Smooth muscle cell (in vitro differentiated cells): ENCODE measurements around the gene DCUN1D1. TPM values are rescaled to one million over a fixed set of nuclear protein-coding genes. Genes with fewer than 3 reads are reported as not detected.

Experiments used
- DNase-seq: peaks from one replicate; lab custom pipeline; 2025; ENCODE audit not compliant: unreplicated experiment; lab: John Stamatoyannopoulos, UW
- H2AFZ ChIP-seq: fragments of 200-600 bp; sonication (generic); 2 replicates; pipeline ENCODE4 v1.6.0; 2016; ENCODE audit warnings: antibody characterized with exemption, low read depth, mild to moderate bottlenecking
- H3F3A ChIP-seq: fragments of 200-600 bp; sonication (generic); 2 replicates; pipeline ENCODE4 v1.6.0; 2017; ENCODE audit warnings: antibody characterized with exemption, low read depth
- H3K27ac ChIP-seq: fragments of 200-600 bp; sonication (generic); 2 replicates; pipeline ENCODE4 v1.5.1; 2016; ENCODE audit warnings: low read depth, mild to moderate bottlenecking
- H3K27me3 ChIP-seq: fragments of 200-600 bp; sonication (generic); 2 replicates; pipeline ENCODE4 v1.6.1; 2016; ENCODE audit warnings: low read depth, mild to moderate bottlenecking
- H3K36me3 ChIP-seq: fragments of 200-600 bp; sonication (generic); 2 replicates; pipeline ENCODE4 v1.5.1; 2016; ENCODE audit warnings: low read depth
- H3K4me1 ChIP-seq: fragments of 200-600 bp; sonication (generic); 2 replicates; pipeline ENCODE4 v1.5.1; 2016; ENCODE audit warnings: low read depth
- H3K4me2 ChIP-seq: fragments of 200-600 bp; sonication (generic); 2 replicates; pipeline ENCODE4 v1.6.0; 2016; ENCODE audit warnings: mild to moderate bottlenecking
- H3K4me3 ChIP-seq: fragments of 200-600 bp; sonication (generic); 2 replicates; pipeline ENCODE4 v1.5.1; 2016; ENCODE audit warnings: mild to moderate bottlenecking
- H3K79me2 ChIP-seq: fragments of 200-600 bp; sonication (generic); 2 replicates; pipeline ENCODE4 v1.6.0; 2016; ENCODE audit warnings: low read depth, mild to moderate bottlenecking
- H3K9ac ChIP-seq: fragments of 200-600 bp; sonication (generic); 2 replicates; pipeline ENCODE4 v1.6.0; 2016; ENCODE audit warnings: low read depth
- H3K9me3 ChIP-seq: fragments of 200-600 bp; sonication (generic); replicated peaks from 2 replicates; pipeline ENCODE4 v1.5.1; 2016; ENCODE audit warnings: low read depth
- H4K20me1 ChIP-seq: fragments of 200-600 bp; sonication (generic); 2 replicates; pipeline ENCODE4 v1.6.0; 2016; ENCODE audit warnings: low read depth
- WGBS: methylation state at CpG from one replicate; pipeline ENCODE4 v1.1.7; 2016; ENCODE audit warnings: low lambda C conversion rate; 5-methylcytosine and 5-hydroxymethylcytosine counted together
- polyA plus RNA-seq: library from polyadenylated mRNA; unstranded; fragments of >200 nt; fragmentation: Nextera tagmentation; extraction: Ambion mirVana; gene quantifications from 2 replicates; pipeline ENCODE4 v1.2.1, GENCODE V29; 2016
- total RNA-seq: library from RNA; depleted of rRNA; stranded (reverse); fragments of >200 nt; gene quantifications from 2 replicates; pipeline ENCODE4 v1.2.3, GENCODE V29; 2014
- TF ChIP-seq, protein P1 (sequence below): fragments of 200-600 bp; sonication (generic); IDR thresholded peaks from 2 replicates; pipeline ENCODE4 v1.5.1; 2017; ENCODE audit warnings: borderline replicate concordance, mild to moderate bottlenecking, antibody characterized with exemption; ENCODE audit not compliant: insufficient read depth, poor library complexity, severe bottlenecking

Gene DCUN1D1
- total and polyA plus RNA-seq, 2 experiments from 2014 or later = 14.4 to 25.7 TPM

DNA sequence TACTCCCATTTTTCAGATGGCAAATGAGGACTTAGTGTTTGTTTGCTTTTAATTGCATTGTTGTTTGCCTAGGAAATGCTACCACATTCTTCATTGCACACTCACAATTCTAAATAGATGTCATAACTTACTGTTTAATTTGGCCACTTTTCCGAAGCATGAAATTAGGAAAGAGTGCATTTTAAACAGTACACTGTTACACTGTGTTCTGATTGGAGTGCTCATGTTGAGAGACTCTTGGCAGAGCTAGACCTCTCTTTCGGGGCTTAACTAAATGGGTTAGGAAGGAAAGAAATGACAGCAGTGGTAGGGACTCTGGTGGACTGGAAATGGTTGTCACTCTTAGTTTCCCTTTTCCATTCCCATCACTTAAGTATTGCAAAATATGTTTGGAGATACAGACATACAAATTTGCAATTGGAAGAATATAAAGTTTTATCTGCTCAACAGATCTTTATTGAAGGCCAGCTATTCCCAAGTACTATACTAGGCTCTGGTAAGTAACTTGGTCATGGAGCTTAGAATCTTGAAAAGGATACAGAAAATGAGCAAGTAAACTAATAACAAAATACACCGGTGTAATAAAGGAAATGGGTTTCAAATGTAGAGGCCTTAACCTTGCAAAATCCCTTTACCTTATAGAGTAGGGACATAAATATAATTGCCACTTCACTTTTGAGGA lies 90.2 kb downstream of the DCUN1D1 start:
- Histone ChIP-seq H3K9me3 (no peaks in the 10 kb centered on the region), H3K79me2 (no peaks in the 10 kb centered on the region), H3K4me2 (no peak overlapping the region), H3K9ac (no peak overlapping the region), H4K20me1 (no peaks in the 10 kb centered on the region), H3K4me1 (no peaks in the 10 kb centered on the region), H3K4me3 (no peak overlapping the region), H3K36me3 (peaks cover 11% of the 10 kb centered on the region), H3K27ac (no peak overlapping the region), H3F3A (no peaks in the 10 kb centered on the region), H3K27me3 (no peaks in the 10 kb centered on the region), H2AFZ (no peak overlapping the region)
- TF ChIP-seq, protein P1, sequence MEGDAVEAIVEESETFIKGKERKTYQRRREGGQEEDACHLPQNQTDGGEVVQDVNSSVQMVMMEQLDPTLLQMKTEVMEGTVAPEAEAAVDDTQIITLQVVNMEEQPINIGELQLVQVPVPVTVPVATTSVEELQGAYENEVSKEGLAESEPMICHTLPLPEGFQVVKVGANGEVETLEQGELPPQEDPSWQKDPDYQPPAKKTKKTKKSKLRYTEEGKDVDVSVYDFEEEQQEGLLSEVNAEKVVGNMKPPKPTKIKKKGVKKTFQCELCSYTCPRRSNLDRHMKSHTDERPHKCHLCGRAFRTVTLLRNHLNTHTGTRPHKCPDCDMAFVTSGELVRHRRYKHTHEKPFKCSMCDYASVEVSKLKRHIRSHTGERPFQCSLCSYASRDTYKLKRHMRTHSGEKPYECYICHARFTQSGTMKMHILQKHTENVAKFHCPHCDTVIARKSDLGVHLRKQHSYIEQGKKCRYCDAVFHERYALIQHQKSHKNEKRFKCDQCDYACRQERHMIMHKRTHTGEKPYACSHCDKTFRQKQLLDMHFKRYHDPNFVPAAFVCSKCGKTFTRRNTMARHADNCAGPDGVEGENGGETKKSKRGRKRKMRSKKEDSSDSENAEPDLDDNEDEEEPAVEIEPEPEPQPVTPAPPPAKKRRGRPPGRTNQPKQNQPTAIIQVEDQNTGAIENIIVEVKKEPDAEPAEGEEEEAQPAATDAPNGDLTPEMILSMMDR = no peak
- WGBS = 93% methylated on average over 3 of the region's 3 CpGs
- DNase-seq = no peak

Other genes with a start within 250 kb of the DCUN1D1 start
- 48.7 and 57.0 TPM in 2 replicates for gene ATP11B, start 187.0 kb downstream of the DCUN1D1 start, total RNA-seq
- gene ATP11B, start 187.0 kb downstream of the DCUN1D1 start, polyA plus RNA-seq = 12.0 and 13.6 TPM in 2 replicates
- 9.9 and 10.4 TPM in 2 replicates for gene MCCC1, start 119.0 kb upstream of the DCUN1D1 start, total RNA-seq
- 9.7 and 12.1 TPM in 2 replicates for gene MCCC1, start 119.0 kb upstream of the DCUN1D1 start, polyA plus RNA-seq
- 1.3 and 2.7 TPM in 2 replicates for gene LAMP3, start 182.2 kb upstream of the DCUN1D1 start, total RNA-seq
- gene LAMP3, start 182.2 kb upstream of the DCUN1D1 start, polyA plus RNA-seq = 0.09 and 0.80 TPM in 2 replicates